ENCODE results near the gene SEMA4B.
"Not testable (repeated sequence)": the region's sequence is repeated elsewhere in the genome, so short reads cannot be mapped to it uniquely, and the experiment has no call there.

Gene SEMA4B
- total RNA-seq = 12.3 to 13.5 reads per million in 2 donors

GRCh38 chr15:90201130-90201943 is at the start of gene SEMA4B:
Gene SEMA4B, plus strand, starts transcription at chr15:90201330. Its CDS starts 249 bp downstream, at chr15:90201579.
- peak; percentile 62 for DNase-seq

- DNase-seq = no peak
Observed at GRCh38 chr15:90151989-90152645, 49.0 kb upstream of the SEMA4B start.

GRCh38 chr15:90153658-90154057 is 47.5 kb upstream of the SEMA4B start:
- no peak for DNase-seq

GRCh38 chr15:90154246-90154645 is 46.9 kb upstream of the SEMA4B start:
- DNase-seq = no peak

- no peak for DNase-seq
Observed at GRCh38 chr15:90154861-90155626, 46.1 kb upstream of the SEMA4B start.

- no peak for DNase-seq
Observed at GRCh38 chr15:90159213-90159612, 41.9 kb upstream of the SEMA4B start.

GRCh38 chr15:90160781-90161727 is 40.1 kb upstream of the SEMA4B start:
- no peak for DNase-seq

- DNase-seq = no peak
Observed at GRCh38 chr15:90161950-90162361, 39.2 kb upstream of the SEMA4B start.

GRCh38 chr15:90162956-90163355 is 38.2 kb upstream of the SEMA4B start:
- no peak for DNase-seq

- DNase-seq = not testable (repeated sequence)
Observed at GRCh38 chr15:90164239-90164638, 36.9 kb upstream of the SEMA4B start.

- no peak for DNase-seq
Observed at GRCh38 chr15:90165157-90165556, 36.0 kb upstream of the SEMA4B start.

- no peak for DNase-seq
Observed at GRCh38 chr15:90165659-90166489, 35.3 kb upstream of the SEMA4B start.

GRCh38 chr15:90167121-90167520 is 34.0 kb upstream of the SEMA4B start:
- no peak for DNase-seq

- DNase-seq = no peak
Observed at GRCh38 chr15:90171623-90172022, 29.5 kb upstream of the SEMA4B start.

- no peak for DNase-seq
Observed at GRCh38 chr15:90173372-90173771, 27.8 kb upstream of the SEMA4B start.

- DNase-seq = no peak
Observed at GRCh38 chr15:90174140-90174875, 26.8 kb upstream of the SEMA4B start.

- DNase-seq = no peak
Observed at GRCh38 chr15:90177012-90177411, 24.1 kb upstream of the SEMA4B start.

GRCh38 chr15:90178468-90179435 is 22.4 kb upstream of the SEMA4B start:
- DNase-seq = no peak

- DNase-seq = no peak
Observed at GRCh38 chr15:90181776-90182175, 19.4 kb upstream of the SEMA4B start.

All from activated gamma-delta T cell (primary cell).